ENCODE data around the gene APOA4. TPM values are rescaled to one million over a fixed set of nuclear protein-coding genes. Genes with fewer than 3 reads are reported as not detected.

The APOA4 gene
- total and polyA plus RNA-seq, 2 experiments from 2014 or later: not detected

DNA sequence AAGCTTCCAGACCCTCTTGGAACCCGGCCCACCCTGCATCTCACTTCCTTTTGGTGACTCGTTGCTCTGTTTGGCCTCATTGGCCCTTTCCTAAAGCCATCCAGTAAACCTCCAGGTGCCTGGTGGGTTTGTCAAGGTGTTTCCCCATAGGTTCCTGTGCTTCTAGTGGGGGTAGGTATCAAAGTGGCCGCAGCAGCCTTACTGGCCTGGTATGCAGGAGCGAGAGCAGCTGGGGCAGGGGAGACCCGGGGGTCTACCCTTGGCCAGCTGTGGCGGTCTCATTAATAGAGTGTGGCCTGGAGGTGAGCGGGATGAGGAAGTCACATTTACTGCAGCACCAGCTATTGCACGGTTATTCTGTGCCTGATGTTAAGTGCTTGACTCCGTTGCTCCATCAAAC, 4.1 kb downstream of the APOA4 start:
- no peak for ATAC-seq
- no peak overlapping the region for H2AFZ ChIP-seq
- Mint-ChIP-seq H3K27ac (no peak overlapping the region), H3K9me3 (no peaks in the 10 kb centered on the region), H3K36me3 (ENCODE audit: low read depth) (no peaks in the 10 kb centered on the region), H3K27me3 (ENCODE audit: insufficient read depth, low read depth, poor library complexity) (peaks cover 6% of the 10 kb centered on the region), H3K4me1 (peaks cover 5% of the 10 kb centered on the region; the same call in 2 of the 3 replicates), H3K4me3 (no peak overlapping the region)
- H3K4me2 ChIP-seq: no peak overlapping the region
- no peaks in the 10 kb centered on the region for H3K27me3 ChIP-seq (ENCODE audit: insufficient read depth)
- no peak overlapping the region for H3K4me3 ChIP-seq
- H4K20me1 ChIP-seq (replicated peaks; ENCODE audit: insufficient read depth): no peaks in the 10 kb centered on the region
- H3K79me2 ChIP-seq (replicated peaks; ENCODE audit: insufficient read depth): no peaks in the 10 kb centered on the region
- H3K36me3 ChIP-seq (ENCODE audit: insufficient read depth): no peaks in the 10 kb centered on the region
- TF ChIP-seq CREB1 (CRISPR knock-in tag; IDR thresholded peaks at IDR 0.05; ENCODE audit: low read depth): no peak
- no peak for TF ChIP-seq JUNB (IDR thresholded peaks at IDR 0.05; ENCODE audit: unreplicated experiment)
- no peak for TF ChIP-seq POLR2AphosphoS5 (IDR thresholded peaks at IDR 0.05; ENCODE audit: low read depth)
- no peaks in the 10 kb centered on the region for H3F3A ChIP-seq (replicated peaks; ENCODE audit: low read depth)
- no peaks in the 10 kb centered on the region for H3K4me1 ChIP-seq (ENCODE audit: insufficient read depth)
- H3K9me2 ChIP-seq (ENCODE audit: insufficient read depth): 0 out of 2 replicates have a peak, but pooled peaks cover 3% of the 10 kb centered on the region
- H3K27ac ChIP-seq (ENCODE audit: low read depth): no peak overlapping the region
- no peak for DNase-seq (ENCODE audit: low spot score)

- no peaks in the 10 kb centered on the region for H3K36me3 Mint-ChIP-seq (ENCODE audit: low read depth)
- H3K27ac Mint-ChIP-seq: no peak overlapping the region
- Histone ChIP-seq H3K36me3 (ENCODE audit: insufficient read depth) (no peaks in the 10 kb centered on the region), H3K4me2 (no peak overlapping the region), H3K27me3 (ENCODE audit: insufficient read depth) (no peaks in the 10 kb centered on the region), H3K4me1 (ENCODE audit: insufficient read depth) (no peaks in the 10 kb centered on the region), H3K79me2 (replicated peaks; ENCODE audit: insufficient read depth) (no peaks in the 10 kb centered on the region), H3K27ac (ENCODE audit: low read depth) (no peak overlapping the region), H3K9me2 (ENCODE audit: insufficient read depth) (0 out of 2 replicates have a peak, but pooled peaks cover 3% of the 10 kb centered on the region), H3F3A (replicated peaks; ENCODE audit: low read depth) (no peaks in the 10 kb centered on the region), H2AFZ (no peak overlapping the region), H3K4me3 (no peak overlapping the region), H4K20me1 (replicated peaks; ENCODE audit: insufficient read depth) (no peaks in the 10 kb centered on the region)
- TF ChIP-seq, protein P1, sequence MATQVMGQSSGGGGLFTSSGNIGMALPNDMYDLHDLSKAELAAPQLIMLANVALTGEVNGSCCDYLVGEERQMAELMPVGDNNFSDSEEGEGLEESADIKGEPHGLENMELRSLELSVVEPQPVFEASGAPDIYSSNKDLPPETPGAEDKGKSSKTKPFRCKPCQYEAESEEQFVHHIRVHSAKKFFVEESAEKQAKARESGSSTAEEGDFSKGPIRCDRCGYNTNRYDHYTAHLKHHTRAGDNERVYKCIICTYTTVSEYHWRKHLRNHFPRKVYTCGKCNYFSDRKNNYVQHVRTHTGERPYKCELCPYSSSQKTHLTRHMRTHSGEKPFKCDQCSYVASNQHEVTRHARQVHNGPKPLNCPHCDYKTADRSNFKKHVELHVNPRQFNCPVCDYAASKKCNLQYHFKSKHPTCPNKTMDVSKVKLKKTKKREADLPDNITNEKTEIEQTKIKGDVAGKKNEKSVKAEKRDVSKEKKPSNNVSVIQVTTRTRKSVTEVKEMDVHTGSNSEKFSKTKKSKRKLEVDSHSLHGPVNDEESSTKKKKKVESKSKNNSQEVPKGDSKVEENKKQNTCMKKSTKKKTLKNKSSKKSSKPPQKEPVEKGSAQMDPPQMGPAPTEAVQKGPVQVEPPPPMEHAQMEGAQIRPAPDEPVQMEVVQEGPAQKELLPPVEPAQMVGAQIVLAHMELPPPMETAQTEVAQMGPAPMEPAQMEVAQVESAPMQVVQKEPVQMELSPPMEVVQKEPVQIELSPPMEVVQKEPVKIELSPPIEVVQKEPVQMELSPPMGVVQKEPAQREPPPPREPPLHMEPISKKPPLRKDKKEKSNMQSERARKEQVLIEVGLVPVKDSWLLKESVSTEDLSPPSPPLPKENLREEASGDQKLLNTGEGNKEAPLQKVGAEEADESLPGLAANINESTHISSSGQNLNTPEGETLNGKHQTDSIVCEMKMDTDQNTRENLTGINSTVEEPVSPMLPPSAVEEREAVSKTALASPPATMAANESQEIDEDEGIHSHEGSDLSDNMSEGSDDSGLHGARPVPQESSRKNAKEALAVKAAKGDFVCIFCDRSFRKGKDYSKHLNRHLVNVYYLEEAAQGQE (IDR thresholded peaks at IDR 0.05; ENCODE audit: unreplicated experiment): no peak
- TF ChIP-seq ZNF331 (CRISPR knock-in tag; IDR thresholded peaks at IDR 0.05; ENCODE audit: low read depth): no peak
- no peak for TF ChIP-seq EZH2 (IDR thresholded peaks at IDR 0.05; ENCODE audit: low read depth, unreplicated experiment)
- TF ChIP-seq NANOG (IDR thresholded peaks at IDR 0.05; ENCODE audit: borderline replicate concordance): no peak
- TF ChIP-seq JUNB (IDR thresholded peaks at IDR 0.05; ENCODE audit: unreplicated experiment): no peak
- no peak for TF ChIP-seq CREB1 (CRISPR knock-in tag; IDR thresholded peaks at IDR 0.05; ENCODE audit: low read depth)
- TF ChIP-seq EZH2phosphoT487 (IDR thresholded peaks at IDR 0.05; ENCODE audit: unreplicated experiment): no peak
- no peak for TF ChIP-seq ZNF114 (CRISPR knock-in tag; IDR thresholded peaks at IDR 0.05)
- ATAC-seq: no peak
- H3K27me3 Mint-ChIP-seq (ENCODE audit: insufficient read depth, low read depth, poor library complexity): peaks cover 6% of the 10 kb centered on the region
- no peaks in the 10 kb centered on the region for H3K4me1 Mint-ChIP-seq
- H3K4me3 Mint-ChIP-seq: no peak overlapping the region
- DNase-seq (ENCODE audit: low spot score): no peak
- no peaks in the 10 kb centered on the region for H3K9me3 Mint-ChIP-seq
Measured at GRCh38 chr11:116814502-116814901, 8.6 kb downstream of the APOA4 start.
